DOHH2 (cell line): ENCODE results near the gene SCAP.

ENCODE experiments used
- EZH2phosphoT487 ChIP-seq: fragments of 200-600 bp; sonication (generic); IDR thresholded peaks from 2 replicates; pipeline ENCODE4 v1.6.1; 2017; ENCODE audit warnings: borderline replicate concordance, mild to moderate bottlenecking, antibody characterized with exemption, low read length, moderate library complexity, mixed read lengths
- TF ChIP-seq, protein P1 (sequence below): fragments of 200-600 bp; sonication (generic); IDR thresholded peaks from one replicate; pipeline ENCODE4 v1.5.1; 2014; ENCODE audit warnings: antibody characterized with exemption, mild to moderate bottlenecking, low read depth, low read length; ENCODE audit not compliant: poor library complexity, severe bottlenecking

DNA sequence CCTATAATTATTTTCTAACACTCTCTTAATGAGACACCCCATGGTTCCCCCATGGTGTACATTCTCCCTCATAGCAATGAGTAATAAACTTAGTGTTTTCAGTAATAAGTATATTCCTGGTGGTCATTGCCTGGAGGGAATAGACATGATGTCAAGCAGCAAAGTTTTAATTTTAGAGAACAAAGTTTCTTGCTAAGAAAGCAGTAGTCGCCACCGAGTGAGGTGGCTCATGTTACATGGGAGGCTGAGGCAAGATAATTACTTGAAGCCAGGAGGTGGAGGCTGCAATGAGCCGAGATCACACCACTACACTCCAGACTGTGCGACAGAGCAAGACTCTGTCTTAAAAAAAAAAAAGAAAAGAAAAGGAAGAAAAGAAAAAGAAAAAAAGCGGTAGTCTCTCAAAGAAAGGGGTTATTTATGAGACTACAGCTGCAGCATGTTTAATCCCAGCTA lies 40.2 kb upstream of the SCAP start:
- TF ChIP-seq, protein P1, sequence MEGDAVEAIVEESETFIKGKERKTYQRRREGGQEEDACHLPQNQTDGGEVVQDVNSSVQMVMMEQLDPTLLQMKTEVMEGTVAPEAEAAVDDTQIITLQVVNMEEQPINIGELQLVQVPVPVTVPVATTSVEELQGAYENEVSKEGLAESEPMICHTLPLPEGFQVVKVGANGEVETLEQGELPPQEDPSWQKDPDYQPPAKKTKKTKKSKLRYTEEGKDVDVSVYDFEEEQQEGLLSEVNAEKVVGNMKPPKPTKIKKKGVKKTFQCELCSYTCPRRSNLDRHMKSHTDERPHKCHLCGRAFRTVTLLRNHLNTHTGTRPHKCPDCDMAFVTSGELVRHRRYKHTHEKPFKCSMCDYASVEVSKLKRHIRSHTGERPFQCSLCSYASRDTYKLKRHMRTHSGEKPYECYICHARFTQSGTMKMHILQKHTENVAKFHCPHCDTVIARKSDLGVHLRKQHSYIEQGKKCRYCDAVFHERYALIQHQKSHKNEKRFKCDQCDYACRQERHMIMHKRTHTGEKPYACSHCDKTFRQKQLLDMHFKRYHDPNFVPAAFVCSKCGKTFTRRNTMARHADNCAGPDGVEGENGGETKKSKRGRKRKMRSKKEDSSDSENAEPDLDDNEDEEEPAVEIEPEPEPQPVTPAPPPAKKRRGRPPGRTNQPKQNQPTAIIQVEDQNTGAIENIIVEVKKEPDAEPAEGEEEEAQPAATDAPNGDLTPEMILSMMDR, result no peak
- no peak for TF ChIP-seq EZH2phosphoT487
